ENCODE measurements around the gene SYNJ2.

Gene SYNJ2

GRCh38 chr6:157982102-157982562, 469 bp downstream of the SYNJ2 start:
- DNase-seq (ENCODE audit: low spot score): peak; percentile 48

- peak; percentile 25 for DNase-seq (ENCODE audit: low spot score)
Observed at GRCh38 chr6:157982563-157983405, 1.1 kb downstream of the SYNJ2 start.

GRCh38 chr6:157983406-157984119, 1.9 kb downstream of the SYNJ2 start:
- DNase-seq (ENCODE audit: low spot score): no peak

- no peak for DNase-seq (ENCODE audit: low spot score)
Observed at GRCh38 chr6:157984128-157984527, 2.5 kb downstream of the SYNJ2 start.

GRCh38 chr6:157984686-157985225, 3.1 kb downstream of the SYNJ2 start:
- no peak for DNase-seq (ENCODE audit: low spot score)

- no peak for DNase-seq (ENCODE audit: low spot score)
Observed at GRCh38 chr6:157985378-157986155, 3.9 kb downstream of the SYNJ2 start.

- no peak for DNase-seq (ENCODE audit: low spot score)
Observed at GRCh38 chr6:157987788-157988699, 6.4 kb downstream of the SYNJ2 start.

GRCh38 chr6:157988700-157989063, 7.0 kb downstream of the SYNJ2 start:
- no peak for DNase-seq (ENCODE audit: low spot score)

- DNase-seq (ENCODE audit: low spot score): no peak
Observed at GRCh38 chr6:157989541-157990289, 8.1 kb downstream of the SYNJ2 start.

GRCh38 chr6:157990321-157991066, 8.8 kb downstream of the SYNJ2 start:
- DNase-seq (ENCODE audit: low spot score): no peak

- no peak for DNase-seq (ENCODE audit: low spot score)
Observed at GRCh38 chr6:157991067-157991432, 9.4 kb downstream of the SYNJ2 start.

GRCh38 chr6:157993076-157993475, 11.4 kb downstream of the SYNJ2 start:
- no peak for DNase-seq (ENCODE audit: low spot score)

GRCh38 chr6:157994125-157994795, 12.6 kb downstream of the SYNJ2 start:
- no peak for DNase-seq (ENCODE audit: low spot score)

- DNase-seq (ENCODE audit: low spot score): no peak
Observed at GRCh38 chr6:157995458-157995857, 13.8 kb downstream of the SYNJ2 start.

GRCh38 chr6:157996201-157996712, 14.6 kb downstream of the SYNJ2 start:
- DNase-seq (ENCODE audit: low spot score): no peak

GRCh38 chr6:157996918-157997702, 15.4 kb downstream of the SYNJ2 start:
- DNase-seq (ENCODE audit: low spot score): no peak

- DNase-seq (ENCODE audit: low spot score): no peak
Observed at GRCh38 chr6:157997893-157998608, 16.4 kb downstream of the SYNJ2 start.
